ENCODE data around the gene TMEM61.

TMEM61 gene

GRCh38 chr1:55040083-55040932 lies 59.9 kb downstream of the TMEM61 start:
- no peak for DNase-seq

DNA sequence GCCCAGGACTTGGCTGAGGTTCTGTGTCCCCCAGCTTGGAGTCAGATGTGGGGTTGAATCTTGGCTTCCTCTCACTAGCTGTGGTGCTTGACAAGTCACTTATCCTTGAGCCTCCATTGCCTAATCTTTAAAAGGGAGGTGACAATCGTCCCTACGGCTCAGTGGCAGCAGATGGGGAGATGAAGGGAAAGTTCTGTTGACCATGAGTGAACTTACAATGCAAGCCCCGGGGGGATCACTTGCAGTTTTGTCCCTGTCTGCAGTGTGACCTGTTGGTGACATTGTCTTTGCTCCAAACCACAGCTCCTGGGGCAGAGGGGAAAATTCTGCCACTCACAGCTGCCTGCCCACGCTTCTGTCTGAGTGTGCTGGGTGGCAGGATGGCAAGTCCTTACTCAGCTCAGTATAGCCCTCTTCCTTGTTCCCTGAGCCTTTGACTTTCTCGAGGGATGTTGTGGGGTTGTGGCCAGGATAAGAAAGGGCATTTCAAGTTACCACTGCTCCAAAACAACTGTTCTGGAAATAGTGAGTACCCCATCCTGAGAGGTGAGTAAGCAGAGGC lies 60.6 kb downstream of the TMEM61 start:
- DNase-seq = no peak

DNA sequence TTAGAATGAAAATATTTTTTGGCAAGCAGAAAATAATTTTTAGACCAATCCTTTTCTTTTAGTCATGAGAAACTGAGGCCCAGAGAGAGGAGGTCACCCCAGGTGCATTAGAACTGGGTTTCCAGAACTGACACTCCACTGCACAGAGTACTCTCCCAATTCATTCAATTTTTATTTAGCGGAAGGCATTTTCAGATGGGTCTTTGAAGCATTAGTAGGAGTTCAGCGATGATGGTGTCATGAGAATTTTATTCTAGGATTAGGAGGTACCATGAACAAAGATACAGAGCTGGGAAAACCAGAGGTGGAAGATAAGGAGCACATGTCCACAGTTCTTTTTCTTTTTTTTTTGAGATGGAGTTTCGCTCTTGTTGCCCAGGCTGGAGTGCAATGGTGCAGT lies 61.2 kb downstream of the TMEM61 start:
- DNase-seq = no peak
